ENCODE results near the gene CLDN1.
A peak's percentile ranks its signal among the peaks of the same experiment; 100 is the strongest.

The CLDN1 gene, protein sequence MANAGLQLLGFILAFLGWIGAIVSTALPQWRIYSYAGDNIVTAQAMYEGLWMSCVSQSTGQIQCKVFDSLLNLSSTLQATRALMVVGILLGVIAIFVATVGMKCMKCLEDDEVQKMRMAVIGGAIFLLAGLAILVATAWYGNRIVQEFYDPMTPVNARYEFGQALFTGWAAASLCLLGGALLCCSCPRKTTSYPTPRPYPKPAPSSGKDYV

DNA sequence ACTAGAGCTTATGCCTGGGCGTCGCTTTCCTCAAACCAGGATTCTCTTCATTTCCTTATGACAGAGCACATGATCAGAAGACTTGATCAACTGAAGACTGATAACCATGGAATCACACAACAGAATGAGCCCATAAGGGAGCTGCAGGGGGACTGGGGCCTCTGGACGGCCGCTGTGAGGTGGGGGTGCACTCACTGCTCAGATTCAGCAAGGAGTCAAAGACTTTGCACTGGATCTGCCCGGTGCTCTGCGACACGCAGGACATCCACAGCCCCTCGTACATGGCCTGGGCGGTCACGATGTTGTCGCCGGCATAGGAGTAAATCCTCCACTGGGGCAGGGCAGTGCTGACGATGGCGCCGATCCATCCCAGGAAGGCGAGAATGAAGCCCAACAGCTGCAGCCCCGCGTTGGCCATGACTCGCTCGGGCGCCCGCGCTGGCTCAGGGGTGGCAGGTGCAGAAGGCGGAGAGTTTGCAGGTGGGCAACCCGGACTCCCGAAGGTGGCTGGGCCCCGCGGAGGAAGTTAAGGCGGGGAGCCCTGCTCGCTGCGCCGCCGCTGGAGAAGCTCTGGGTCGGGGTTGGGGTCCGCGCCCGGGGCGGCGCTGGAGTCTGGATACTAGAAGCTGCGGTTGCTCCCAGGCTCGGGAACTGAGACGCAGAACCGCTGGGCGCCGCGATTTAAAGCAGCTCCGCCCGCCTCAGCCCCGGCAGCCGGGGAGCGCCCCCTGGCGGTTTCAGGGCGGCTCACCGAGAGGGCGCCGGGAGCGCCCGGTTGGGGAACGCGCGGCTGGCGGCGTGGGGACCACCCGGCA lies at the start of gene CLDN1:
Gene CLDN1 (minus strand): TSS at position 658 of the 815 bp plus-strand sequence. CDS start 240 bp downstream, at position 418.
- H3K27ac ChIP-seq = peak within 1 kb of the TSS; percentile 84
- DNase-seq (ENCODE audit: low read depth, low spot score) = no peak

DNA sequence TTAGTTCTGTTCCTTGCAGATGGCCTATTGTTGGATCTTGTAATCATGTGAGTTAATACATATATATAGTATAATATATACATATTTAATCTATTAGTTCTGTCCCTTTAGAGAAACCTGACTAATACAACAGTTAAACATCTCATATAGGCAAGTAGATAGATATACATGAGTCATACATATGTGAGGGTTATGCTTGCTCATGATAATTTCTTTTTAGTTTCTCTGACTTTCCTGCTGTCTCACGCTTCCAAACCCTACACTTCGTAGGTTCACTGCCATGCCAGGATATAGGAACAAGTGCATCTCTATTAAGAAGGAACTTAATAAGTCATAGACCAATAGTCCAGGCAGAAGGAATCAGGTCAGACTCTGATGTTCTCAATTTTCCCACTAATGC lies 48.9 kb upstream of the CLDN1 start:
- peak overlapping the region; percentile 94 for H3K27ac ChIP-seq
- no peak for DNase-seq (ENCODE audit: low read depth, low spot score)

DNA sequence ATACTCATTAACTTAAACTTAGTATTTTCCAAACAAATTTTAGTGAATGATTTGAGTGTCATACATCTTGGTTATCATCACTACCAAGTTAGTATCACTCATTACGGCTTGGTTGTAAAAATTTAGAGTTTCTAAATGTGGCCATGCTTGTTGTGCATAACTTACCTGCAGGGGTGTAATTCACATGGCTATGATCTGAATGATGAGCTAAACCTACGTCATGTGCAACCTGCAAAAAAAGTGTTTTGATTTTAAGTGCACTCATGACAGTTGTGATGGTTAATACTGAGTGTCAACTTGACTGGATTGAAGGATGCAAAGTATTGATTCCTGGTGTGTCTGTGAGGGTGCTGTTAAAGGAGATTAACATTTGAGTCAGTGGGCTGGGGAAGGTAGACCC lies 48.1 kb upstream of the CLDN1 start:
- H3K27ac ChIP-seq = peak overlapping the region; percentile 94

DNA sequence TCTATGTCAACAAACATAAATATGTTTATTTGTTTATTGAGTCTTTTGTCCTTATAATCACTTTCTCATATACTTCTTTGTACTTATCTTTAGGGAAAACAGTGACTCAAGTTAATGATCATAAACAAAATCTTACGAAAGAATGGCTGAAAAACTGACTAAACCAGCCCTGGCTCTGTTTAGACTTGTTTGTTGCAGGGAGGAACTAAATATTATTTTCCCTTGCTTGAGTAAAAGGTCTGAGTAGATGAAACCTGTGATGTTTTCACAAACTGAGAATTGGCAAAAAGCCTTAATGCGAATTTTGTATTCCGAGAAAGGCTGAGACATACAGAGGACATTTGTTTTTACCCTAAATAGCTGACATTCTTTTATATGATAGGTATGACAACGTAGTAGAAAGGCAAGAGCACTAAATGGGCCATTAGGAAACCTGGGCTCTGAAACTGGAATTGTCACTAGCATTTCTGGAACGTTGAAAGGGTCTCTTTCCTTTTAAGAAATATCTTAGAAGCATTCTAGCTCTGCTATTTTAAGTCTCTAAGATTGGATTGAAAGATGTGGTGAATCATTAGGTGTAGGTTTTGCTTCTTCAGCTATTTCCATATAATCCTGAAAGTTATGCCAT lies 47.5 kb upstream of the CLDN1 start:
- peak; percentile 96 for DNase-seq (ENCODE audit: low read depth, low spot score)
- peak overlapping the region; percentile 94 for H3K27ac ChIP-seq

More for the DNA sequence above, 48.1 kb upstream of the CLDN1 start:
- DNase-seq (ENCODE audit: low read depth, low spot score) = no peak

DNA sequence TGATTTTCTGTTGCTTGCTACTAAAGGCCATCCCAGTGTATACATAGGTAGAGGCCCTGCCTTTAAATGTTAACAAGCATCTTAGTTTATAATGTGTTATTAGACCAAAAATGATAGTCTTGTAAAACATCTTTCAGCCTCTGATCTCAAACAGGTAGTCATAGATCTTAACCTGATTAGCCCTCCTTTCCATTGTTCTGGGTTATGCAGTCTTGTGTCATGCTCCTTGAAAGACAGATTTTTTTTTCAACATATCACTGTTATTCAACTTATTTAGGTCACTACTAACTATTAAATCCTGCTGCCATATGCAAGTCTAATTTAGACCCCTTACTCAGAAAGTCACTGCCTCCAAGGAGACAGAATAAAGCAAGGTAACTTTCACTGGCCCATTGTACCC lies 46.6 kb upstream of the CLDN1 start:
- DNase-seq (ENCODE audit: low read depth, low spot score) = no peak
- peak overlapping the region; percentile 94 for H3K27ac ChIP-seq

DNA sequence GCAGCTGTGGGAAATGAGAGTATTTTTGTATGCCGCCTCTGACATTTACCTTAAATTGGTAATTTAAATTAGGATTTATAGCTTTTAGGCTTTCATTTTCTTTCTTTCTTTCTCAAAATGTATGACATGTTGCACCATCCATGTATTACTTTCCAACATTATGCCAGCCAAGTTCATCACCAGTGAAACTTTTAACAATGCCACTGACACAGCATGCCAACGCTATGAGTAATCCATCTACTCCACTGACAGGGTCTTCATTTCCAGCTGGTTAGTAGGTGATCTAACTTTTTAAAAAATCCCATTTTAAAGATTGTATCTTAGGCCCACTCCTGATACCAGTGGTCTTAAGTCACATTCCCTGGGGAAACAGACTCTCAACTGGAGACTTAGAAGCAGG lies 43.9 kb upstream of the CLDN1 start:
- no peak for DNase-seq (ENCODE audit: low read depth, low spot score)

DNA sequence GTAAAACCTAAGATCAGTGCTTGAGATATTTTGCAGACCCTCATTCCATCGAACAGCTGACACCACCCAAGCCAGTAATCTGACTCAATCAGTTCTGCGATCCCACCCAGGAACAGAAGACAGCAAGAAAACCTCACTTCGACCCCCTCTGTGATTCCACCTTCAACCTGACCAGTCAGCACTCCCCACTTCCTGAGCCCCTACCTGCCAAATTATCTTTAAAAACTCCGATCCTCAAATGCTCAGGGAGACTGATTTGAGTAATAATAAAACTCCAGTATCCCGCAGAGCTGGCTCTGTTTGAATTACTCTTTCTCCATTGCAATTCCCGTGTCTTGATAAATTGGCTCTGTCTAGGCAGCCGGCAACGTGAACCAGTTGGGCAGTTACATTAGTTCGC lies 40.0 kb upstream of the CLDN1 start:
- H3K27ac ChIP-seq = no peak overlapping the region
- no peak for DNase-seq (ENCODE audit: low read depth, low spot score)

More for the DNA sequence above, 43.9 kb upstream of the CLDN1 start:
- peak overlapping the region; percentile 69 for H3K27ac ChIP-seq

DNA sequence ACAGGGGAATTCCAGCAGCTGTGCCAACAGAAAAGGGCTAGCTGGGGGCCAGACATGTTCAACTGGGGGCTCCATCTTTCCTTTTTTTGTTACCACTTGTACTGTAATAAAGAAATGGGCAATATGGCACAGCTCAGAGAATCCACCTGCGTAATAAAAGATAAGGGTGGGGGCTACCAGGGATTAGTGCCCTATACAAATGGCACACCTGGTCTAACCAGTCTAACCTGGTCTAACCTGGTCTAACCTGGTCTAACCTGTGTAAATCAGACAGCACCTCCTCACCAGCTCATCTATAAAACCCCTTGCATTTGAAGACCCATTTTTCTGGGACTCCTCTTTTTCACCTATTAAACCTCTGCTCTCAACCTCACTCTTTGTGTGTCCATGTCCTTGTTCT lies 39.5 kb upstream of the CLDN1 start:
- DNase-seq (ENCODE audit: low read depth, low spot score) = no peak
- H3K27ac ChIP-seq = no peak overlapping the region

DNA sequence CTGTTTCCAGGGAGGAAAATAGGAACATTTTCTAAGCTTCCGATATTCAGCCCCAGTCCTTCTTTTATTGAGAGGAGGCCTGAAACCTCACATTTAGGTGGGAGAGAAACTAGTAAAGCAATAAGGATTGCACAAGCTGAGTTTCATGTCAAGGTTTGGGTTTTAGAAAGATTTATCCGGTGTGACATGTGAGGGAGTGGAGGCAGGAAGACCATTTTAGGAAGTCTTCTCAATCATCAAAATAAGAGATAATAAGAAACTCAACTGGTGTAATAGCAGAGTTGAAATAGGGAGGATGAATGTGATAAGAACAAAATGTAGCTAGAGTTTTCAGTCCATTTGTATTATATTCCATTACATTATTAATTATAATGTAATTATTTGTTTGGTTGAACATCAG lies 38.0 kb upstream of the CLDN1 start:
- no peak for DNase-seq (ENCODE audit: low read depth, low spot score)

DNA sequence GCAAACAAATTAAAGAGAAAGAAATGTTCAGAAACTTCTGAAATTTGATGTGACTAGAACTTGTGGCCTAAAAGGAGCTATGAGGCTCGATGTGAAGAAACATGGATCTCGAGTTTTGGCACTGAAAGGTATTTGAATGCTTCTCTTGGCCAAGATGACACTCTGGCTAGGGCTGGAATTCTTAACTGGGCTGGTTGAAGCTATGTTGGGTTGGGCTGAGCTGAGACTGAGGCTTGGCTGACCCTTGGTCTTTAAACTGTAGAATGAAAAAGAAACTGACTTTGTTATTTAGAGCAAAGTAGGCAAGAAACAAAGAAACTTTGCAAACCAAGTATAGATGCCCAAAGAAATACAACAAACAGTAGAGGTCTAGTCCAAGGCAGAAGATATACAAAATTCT lies 37.6 kb upstream of the CLDN1 start:
- no peak for DNase-seq (ENCODE audit: low read depth, low spot score)

More for the DNA sequence above, 38.0 kb upstream of the CLDN1 start:
- H3K27ac ChIP-seq = no peak overlapping the region

DNA sequence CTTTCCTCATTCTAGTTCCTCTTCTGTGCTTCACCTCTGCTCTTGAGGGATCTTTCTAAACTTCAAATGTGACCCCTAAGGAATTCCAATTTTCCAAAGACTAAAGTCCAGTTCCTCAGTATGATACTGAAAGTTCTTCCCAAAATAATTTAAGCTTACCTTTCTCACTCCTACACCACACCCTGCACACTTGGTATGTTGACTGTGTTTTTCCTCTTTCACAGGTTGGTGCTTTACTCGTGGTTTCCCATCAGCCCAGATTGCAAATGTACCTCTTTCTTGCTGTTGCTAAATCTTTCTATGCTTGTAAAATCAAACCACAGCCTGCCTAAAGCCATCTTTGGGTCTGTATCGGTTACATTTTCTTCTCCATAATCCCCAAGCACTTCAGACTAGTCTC lies 35.2 kb upstream of the CLDN1 start:
- DNase-seq (ENCODE audit: low read depth, low spot score) = no peak
- H3K27ac ChIP-seq = no peak overlapping the region

More for the DNA sequence above, 37.6 kb upstream of the CLDN1 start:
- no peak overlapping the region for H3K27ac ChIP-seq

DNA sequence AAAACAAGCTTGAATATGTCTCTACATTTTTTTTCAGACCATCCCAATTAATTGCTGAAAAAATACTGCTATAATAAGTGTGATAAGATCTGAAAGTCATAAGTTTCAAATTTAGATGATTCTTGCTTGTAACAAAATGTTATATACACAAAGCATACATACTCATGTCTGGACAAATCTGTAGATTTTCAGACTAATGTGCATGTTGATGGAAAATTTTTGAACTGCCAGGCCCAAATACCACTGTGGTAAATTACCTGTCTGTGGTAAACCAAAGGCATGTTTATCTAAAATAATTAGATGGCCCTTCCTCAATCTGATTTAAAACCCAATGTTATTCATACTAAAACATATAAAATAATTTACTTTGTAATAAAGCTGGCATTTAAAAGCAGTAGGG lies 34.0 kb upstream of the CLDN1 start:
- peak overlapping the region; percentile 20 for H3K27ac ChIP-seq

DNA sequence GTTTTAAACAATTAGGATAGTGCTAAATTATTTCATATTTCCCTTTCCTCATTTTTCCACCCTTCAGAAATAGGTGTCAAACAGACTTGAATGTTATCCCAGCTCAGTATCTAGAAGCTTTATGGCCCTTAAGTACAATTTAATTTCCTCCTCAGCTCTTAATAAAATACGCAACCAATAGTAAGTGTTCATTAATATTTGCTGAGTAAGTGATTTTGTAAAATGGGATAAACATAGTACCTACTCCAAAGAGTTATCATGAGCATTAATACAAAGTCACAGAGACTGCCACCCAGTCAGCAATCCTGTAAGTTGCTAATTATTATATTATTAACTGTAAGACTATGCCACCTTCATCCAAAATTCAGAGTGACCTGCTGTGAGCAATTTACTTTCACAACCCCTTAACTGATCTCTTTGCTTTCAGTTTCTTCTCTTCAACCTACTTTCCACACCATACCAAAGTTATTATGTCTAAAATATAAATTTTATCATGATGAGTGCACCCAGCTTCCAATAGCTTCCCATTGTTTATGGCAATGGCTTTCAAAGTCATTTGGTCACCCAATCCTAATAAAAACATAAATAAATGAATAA lies 30.7 kb upstream of the CLDN1 start:
- DNase-seq (ENCODE audit: low read depth, low spot score) = no peak

More for the DNA sequence above, 34.0 kb upstream of the CLDN1 start:
- no peak for DNase-seq (ENCODE audit: low read depth, low spot score)

DNA sequence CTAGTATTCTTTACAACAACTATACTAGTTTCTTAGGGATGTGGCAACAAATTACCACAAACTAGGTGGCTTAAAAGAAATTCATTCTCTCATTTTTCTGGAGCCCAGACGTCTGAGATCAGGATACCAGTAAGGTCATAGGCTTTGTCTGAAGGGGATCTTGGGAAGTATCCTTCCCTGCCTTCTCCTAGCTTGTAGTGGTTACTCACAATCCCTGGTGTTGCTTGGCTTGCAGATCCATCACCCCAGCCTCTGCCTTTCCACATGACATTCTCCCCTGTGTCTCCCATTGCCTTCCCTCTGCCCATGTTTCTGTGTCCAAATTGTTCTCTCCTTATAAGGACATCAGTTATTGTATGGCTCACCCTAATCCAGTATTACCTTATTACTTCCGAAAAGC lies 24.3 kb upstream of the CLDN1 start:
- H3K27ac ChIP-seq = peak overlapping the region; percentile 97
- DNase-seq (ENCODE audit: low read depth, low spot score) = no peak

More for the DNA sequence above, 30.7 kb upstream of the CLDN1 start:
- H3K27ac ChIP-seq = no peak overlapping the region

DNA sequence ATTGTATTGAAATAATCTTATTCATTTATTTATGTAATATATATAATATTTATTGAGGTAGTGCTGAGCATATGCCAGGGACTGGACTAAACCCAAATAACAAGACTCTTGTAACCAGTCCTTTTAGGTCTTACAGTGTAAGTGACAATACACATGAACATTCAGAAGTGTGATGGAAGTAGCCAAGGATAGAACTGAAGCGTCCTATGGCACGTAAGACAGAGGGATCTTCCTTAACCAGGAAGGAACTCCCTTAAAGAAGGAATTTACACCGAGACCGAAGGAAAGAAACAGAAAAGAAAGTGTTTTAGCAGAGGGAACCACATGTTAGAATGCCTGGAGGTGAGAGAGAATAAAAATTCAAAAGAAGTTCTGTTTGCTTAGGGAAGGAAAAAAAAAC lies 23.6 kb upstream of the CLDN1 start:
- H3K27ac ChIP-seq = peak overlapping the region; percentile 97
- no peak for DNase-seq (ENCODE audit: low read depth, low spot score)

DNA sequence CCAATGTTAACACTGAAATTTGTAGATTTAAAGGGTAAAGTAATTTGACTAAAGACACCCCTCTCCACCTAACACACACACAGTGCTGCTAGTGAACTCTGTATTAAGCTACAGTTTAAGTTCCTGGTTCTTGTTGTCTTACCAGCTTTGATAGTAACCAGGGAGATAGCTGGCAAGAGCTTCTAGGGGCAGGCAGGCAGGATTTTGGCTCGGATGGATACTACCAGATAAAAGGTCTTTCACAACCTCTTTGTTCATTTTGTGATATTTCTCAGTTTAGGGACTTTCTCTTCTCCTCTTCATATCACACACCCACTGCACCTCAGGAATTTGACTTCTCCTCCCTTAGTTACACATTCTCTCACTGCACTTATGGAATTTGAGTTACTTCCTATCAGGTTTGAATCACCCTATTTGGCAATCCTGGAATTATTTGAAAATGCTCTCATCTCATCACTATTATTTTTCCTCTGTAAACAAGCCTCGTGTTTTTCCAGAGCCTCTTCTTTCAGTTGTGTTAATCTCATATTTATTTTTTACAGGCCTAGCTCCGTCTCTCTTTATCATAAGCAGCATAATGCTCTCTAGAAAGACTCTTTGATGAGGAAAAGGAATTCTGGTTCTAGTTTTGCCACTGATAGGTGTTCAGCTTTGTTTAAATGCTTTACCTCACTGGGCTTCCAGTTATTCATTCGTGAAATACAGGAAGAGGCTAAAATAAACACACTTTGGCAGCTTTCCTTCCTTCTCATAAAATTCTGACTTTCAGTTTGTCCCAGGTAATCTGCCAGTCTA lies 23.0 kb upstream of the CLDN1 start:
- H3K27ac ChIP-seq = peak overlapping the region; percentile 97
- peak; percentile 88 for DNase-seq (ENCODE audit: low read depth, low spot score)

DNA sequence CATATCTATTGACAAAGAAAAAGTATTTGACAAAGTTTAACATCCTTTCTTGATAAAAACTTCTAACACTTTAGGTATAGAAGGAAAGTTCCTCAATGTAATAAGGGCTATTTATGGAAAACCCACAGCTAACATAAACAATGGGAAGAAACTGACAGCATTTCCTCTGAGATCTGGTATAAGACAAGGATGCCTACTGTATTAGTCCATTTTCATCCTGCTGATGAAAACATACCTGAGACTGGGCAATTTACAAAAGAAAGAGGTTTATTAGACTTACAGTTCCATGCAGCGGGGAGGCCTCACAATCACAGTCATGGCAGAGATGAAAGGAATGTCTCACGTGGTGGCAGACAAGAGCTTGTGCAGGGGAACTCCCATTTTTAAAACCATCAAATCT lies 17.8 kb upstream of the CLDN1 start:
- peak overlapping the region; percentile 96 for H3K27ac ChIP-seq
- no peak for DNase-seq (ENCODE audit: low read depth, low spot score)

DNA sequence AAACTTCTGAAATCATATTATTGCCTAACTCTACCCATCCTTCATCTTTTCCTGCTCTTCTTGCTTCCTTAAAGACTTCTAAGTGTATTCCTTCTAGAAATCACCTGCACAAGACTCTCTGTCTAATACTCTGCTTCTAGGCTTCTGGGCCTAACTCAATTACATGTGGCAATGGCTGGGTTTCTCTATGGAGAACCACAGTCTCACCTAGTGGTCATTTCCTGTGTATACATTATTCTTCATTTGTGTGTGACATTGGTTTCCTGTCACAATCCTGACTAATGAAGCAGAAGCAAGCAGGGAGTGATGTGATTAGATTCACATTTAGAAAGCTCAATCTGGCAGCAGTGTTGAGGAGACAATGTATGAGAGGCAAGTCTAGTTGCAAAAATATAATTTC lies 16.9 kb upstream of the CLDN1 start:
- DNase-seq (ENCODE audit: low read depth, low spot score) = no peak
- peak overlapping the region; percentile 96 for H3K27ac ChIP-seq

DNA sequence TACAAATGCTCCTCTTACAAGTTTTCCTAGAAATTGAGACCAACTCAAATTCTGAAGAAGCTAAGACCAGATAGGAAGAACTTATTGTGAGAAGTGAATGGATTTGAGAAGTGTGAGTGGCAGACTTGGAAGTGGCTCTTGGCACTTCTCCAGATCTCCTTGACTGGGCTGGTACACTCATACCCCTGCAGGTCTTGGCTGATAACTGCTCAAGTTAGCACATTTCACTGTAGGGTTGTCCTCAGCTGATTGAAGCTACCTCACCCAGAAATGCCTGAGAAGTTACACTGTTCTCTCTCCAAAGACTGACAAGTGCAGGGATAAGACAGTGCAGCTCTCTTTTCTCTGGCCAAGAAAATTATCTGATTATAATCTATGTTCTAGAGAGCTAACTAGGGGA lies 16.5 kb upstream of the CLDN1 start:
- peak overlapping the region; percentile 96 for H3K27ac ChIP-seq
- peak; percentile 85 for DNase-seq (ENCODE audit: low read depth, low spot score)

DNA sequence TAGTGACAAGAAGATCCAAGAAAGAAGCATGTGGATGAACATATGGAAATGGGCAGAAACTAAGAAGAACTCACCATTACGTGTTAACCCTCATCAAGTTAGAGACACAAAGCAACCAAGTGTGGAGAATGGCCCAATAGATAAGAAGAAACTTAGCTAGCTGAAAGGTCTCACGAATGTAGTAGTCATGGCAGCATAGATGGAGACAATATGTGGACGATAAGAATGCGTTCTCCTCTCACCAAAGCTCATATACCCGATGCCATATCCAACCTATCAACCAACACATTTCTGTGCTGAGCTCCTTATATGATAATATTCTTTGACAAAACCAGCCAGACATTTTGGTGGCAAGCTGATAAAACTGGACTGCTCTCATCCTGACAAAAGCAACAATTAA lies 15.1 kb upstream of the CLDN1 start:
- no peak for DNase-seq (ENCODE audit: low read depth, low spot score)
- H3K27ac ChIP-seq = peak overlapping the region; percentile 55

Measured in epithelial cell of prostate (primary cell).